ENCODE measurements around the gene MADCAM1. TPM values are rescaled to one million over a fixed set of nuclear protein-coding genes. Genes with fewer than 3 reads are reported as not detected.

MADCAM1 gene
- total and polyA plus RNA-seq, 2 of the 8 experiments (the other 6 are each of a cell fraction or from before 2014, with no cell fraction given), result 2.3 to 3.0 TPM

GRCh38 chr19:508204-509150, 12.2 kb downstream of the MADCAM1 start:
- CTCF ChIA-PET (ENCODE audit: partially characterized antibody), result interaction anchor here (0.8 to 3.7 kb wide), 5 partner anchors 10 to 125 kb away, joined by 3 to 31 read pairs (median 16); no protein-coding TSS in a partner anchor
- Histone ChIP-seq H3K23ac (ENCODE audit: insufficient read length) (no peak overlapping the region), H3K27me3 (replicated peaks in 1 of 4; ENCODE audit: control insufficient read depth in 3 of 4, extremely low read depth in 1 of 4, insufficient read depth in 3 of 4, low read length in 3 of 4) (no peaks in the 10 kb centered on the region), H2AFZ (ENCODE audit: low read length) (no peak overlapping the region), H2AK5ac (ENCODE audit: low read depth, low read length) (0 out of 2 replicates have a peak overlapping the region, but pooled peaks have one; percentile 65), H4K20me1 (replicated peaks in 1 of 2; ENCODE audit: control insufficient read depth in 1 of 2, insufficient read depth in 2 of 2, low read length in 2 of 2) (peaks cover 0 to 8% of the 10 kb centered on the region in 2 experiments), H3K4me1 (replicated peaks in 1 of 4; ENCODE audit: control insufficient read depth in 3 of 4, insufficient read depth in 4 of 4, low read length in 3 of 4) (peaks cover 0 to 14% (median 9%) of the 10 kb centered on the region in 4 experiments; a peak in 5 of 7 replicates), H3K4ac (replicated peaks; ENCODE audit: insufficient read length, low read depth, low read length) (no peak overlapping the region), H3K4me2 (ENCODE audit: insufficient read depth in 1 of 2, low read depth in 2 of 2, low read length in 2 of 2) (peak overlapping the region; percentile 34 to 97), H2BK5ac (ENCODE audit: low read depth, low read length) (no peak overlapping the region), H3K23me2 (ENCODE audit: low read depth, low read length) (peaks cover 8% of the 10 kb centered on the region; the same call in 1 of the 2 replicates), H2BK20ac (ENCODE audit: low read length) (no peak overlapping the region), H2BK15ac (ENCODE audit: low read length) (no peak overlapping the region), H2BK120ac (replicated peaks; ENCODE audit: low read depth, low read length) (no peak overlapping the region), H3K18ac (ENCODE audit: extremely low read depth, low read length) (no peak overlapping the region), H2BK12ac (ENCODE audit: low read depth, low read length) (0 out of 2 replicates have a peak overlapping the region, but pooled peaks have one; percentile 17), H3K9ac (replicated peaks in 1 of 4; ENCODE audit: extremely low read depth in 1 of 4, low read depth in 3 of 4, low read length in 3 of 4) (no peak overlapping the region; a peak in 1 of 7 replicates), H3K56ac (replicated peaks; ENCODE audit: insufficient read length, low read depth, low read length) (peak overlapping the region; percentile 6), H3K14ac (ENCODE audit: insufficient read length) (no peak overlapping the region), H4K8ac (ENCODE audit: extremely low read depth, insufficient read depth, low read length) (peak overlapping the region; percentile 72; the same call in 1 of the 2 replicates), H3K36me3 (ENCODE audit: control insufficient read depth in 2 of 4, insufficient read depth in 4 of 4, low read length in 3 of 4) (no peaks in the 10 kb centered on the region), H4K5ac (ENCODE audit: insufficient read length, low read depth, low read length) (no peak overlapping the region), H4K91ac (replicated peaks; ENCODE audit: insufficient read length, low read length) (no peak overlapping the region), H3K4me3 (ENCODE audit: extremely low read depth in 1 of 4, insufficient read depth in 2 of 4, low read depth in 3 of 4, low read length in 4 of 4) (peak overlapping the region; percentile 79 to 86 (median 80)), H3K9me3 (ENCODE audit: insufficient read depth in 2 of 2, low read depth in 1 of 2, low read length in 1 of 2) (no peaks in the 10 kb centered on the region; a peak in 2 of 4 replicates), H3K79me1 (ENCODE audit: low read depth, low read length) (no peaks in the 10 kb centered on the region), H3K27ac (ENCODE audit: low read depth, low read length) (no peak overlapping the region), H3K79me2 (ENCODE audit: control insufficient read depth in 1 of 2, insufficient read depth in 2 of 2, low read length in 2 of 2) (no peaks in the 10 kb centered on the region)
- no peak for TF ChIP-seq ATF2 (IDR thresholded peaks at IDR 0.05; ENCODE audit: low read length)
- TF ChIP-seq JUN (IDR thresholded peaks at IDR 0.05; ENCODE audit: low read depth, low read length), result no peak
- no peak for TF ChIP-seq POU5F1 (IDR thresholded peaks at IDR 0.05; ENCODE audit: low read depth, low read length)
- TF ChIP-seq E2F6 (IDR thresholded peaks at IDR 0.05), result peak; percentile 41; the same call in 1 of the 2 replicates
- POLR2A ChIA-PET (ENCODE audit: partially characterized antibody), result interaction anchor here (1.4 to 2.1 kb wide), 2 partner anchors 13 to 23 kb away, joined by 4 to 5 read pairs; partner anchors contain the start of gene CDC34
- DNase-seq (ENCODE audit: low read depth in 1 of 2, low spot score in 2 of 2) (no peak), FAIRE-seq (no peak)
- WGBS, 2 experiments (ENCODE audit: extremely low coverage in 1 of 2, insufficient coverage in 1 of 2, insufficient read length in 1 of 2, insufficient replicate concordance in 2 of 2, low coverage in 1 of 2, low lambda C conversion rate in 2 of 2, missing lambda C conversion rate in 1 of 2), result 71% methylated on average over 30 of the region's 32 CpGs; no CpG with 5 or more reads in 1 of the 2 experiments
